Stimulated activated CD8-positive, alpha-beta memory T cell treated with anti-CD3 and anti-CD28 coated beads, Interleukin-15, amount 100 ng/mL, for 4 hours (primary cell): ENCODE measurements around the gene OR52N1.

Experiments used
- DNase-seq, 2 donors: peaks; one replicate each; pipeline ENCODE4 v3.0.0-alpha.2; 2020; ENCODE audit warnings: low read depth in 2 of 2

The OR52N1 gene

DNA sequence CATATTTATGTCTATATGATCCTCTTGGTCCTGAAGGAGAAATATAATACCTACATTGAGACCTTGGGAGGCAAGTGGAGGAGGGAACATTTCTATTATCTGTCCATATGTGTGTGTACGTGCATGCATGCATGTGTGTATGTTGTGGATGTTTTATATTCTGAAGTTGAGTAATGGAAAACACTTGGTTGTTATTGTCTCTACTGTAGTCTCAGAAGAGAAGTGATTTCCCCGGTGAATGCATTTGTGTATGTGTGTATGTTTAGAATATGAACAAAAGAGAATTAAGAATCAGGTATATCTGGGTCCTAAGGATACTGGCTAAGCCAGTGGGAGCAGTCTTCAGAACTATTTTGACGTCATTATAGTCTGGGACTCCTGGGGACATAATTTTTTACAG lies at the start of gene OR52N1:
Gene OR52N1 (minus strand): TSS at position 101 of the 400 bp plus-strand sequence. CDS start 2,449 bp downstream, outside the sequence.
- DNase-seq = no peak

DNA sequence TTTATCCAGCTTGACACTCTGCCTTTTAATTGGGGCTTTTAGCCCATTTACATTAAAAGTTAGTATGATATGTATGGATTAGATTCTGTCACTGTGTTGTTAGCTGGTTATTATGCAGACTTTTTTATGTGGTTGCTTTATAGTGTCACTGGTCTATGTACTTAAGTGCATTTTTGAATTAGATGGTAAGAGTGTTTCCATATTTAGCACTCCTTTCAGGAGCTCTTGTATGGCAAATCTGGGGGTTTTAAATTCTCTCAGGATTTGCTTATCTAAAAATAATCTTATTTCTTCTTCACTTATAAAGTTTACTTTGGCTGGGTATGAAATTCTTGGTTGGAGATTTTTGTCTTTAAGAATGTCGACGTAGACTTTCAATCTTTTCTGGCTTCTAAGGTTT lies 46.6 kb upstream of the OR52N1 start:
- DNase-seq = no peak

DNA sequence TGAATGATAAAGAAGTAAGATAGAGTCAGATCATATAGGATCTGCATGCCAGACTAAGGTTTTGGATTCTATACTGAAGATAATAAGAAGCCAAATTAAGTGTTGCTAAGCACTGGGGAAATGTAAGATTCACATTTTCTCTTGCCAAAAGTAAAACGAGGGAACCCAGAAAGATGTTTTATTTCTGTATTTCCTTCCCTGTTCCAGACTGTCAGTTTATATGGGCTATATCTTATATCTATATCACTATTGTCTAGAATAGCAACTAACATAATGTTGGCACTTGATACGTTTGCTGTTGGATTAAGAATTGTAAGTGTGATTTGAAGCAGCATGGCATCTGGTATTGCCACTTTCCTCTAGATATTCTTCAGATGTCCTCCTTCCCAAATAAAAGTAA lies 42.4 kb upstream of the OR52N1 start:
- no peak for DNase-seq

DNA sequence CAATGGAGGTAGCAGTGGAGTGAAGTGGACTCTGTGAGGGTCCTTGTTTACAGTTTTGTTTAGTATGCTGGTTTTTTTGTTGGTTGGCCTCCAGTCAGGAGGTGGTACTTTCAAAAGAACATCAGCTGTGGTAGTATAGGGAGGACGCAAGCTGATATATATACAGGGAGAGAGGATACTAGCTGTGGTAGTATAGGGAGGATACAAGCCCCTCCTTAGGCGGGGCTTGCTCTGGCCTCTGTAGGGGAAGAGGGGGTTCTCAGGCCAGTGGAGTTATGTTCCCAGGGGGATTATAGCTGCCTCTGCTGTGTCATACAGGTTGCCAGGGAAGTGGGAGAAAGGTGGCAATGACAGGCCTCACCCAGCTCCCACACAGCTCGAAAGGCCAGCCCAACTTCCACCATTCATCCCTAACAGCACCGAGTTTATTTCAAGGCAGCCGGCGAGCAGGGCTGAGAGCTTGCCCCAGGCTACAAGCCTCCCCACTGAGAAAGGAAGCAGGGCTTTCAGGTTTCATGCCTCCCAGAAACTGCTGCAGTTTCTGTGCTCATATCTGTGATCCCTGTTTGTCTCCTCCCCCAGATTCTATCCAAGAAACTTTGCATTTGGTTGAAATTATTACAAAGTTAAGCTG lies 40.2 kb upstream of the OR52N1 start:
- no peak for DNase-seq

DNA sequence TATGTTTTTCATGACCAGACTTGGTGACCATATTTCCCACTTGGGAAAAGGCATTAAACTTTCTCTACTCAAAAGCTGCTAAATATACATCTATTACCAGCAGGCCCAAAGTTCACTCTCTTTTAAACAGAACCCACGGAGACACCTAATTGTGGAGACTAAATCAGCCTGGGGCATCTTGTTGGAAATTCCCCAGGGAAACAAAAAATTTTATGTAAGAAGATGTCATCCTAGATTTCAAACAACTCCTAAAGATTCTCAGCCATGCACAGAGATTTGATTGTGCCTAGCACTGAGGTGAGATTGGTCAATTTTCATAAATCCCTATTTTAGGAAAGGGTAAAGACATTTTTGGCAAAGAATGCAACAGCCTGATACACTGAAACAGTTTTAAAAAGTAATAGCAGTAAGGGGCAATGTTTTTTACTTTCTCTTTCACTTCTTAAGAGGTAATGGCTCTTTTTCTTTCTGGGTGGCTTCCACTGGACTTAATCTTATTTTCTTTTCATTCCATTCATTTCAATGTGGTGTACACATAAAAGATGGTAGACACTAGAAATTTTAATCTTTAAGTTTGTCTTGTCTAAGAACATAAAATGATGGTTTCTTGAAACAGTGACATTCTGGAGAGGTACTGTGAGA lies 27.3 kb upstream of the OR52N1 start:
- DNase-seq = no peak

DNA sequence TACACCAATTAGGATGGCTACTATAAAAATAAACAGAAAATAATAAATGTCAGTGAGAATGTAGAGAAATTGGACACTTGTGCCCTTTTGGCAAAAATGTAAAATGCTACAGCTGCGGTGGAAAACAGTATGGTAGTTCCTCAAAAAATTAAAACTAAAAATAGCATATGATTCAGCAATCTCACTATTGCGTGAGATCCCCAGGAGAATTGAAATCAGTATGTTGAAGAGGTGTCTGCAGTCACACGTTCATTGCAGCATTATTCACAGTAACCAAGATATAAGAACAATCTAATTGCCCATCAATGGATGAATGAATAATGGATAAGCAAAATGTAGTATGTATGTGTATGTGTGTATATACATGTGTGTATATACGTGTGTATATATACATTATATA lies 24.5 kb upstream of the OR52N1 start:
- DNase-seq = no peak

DNA sequence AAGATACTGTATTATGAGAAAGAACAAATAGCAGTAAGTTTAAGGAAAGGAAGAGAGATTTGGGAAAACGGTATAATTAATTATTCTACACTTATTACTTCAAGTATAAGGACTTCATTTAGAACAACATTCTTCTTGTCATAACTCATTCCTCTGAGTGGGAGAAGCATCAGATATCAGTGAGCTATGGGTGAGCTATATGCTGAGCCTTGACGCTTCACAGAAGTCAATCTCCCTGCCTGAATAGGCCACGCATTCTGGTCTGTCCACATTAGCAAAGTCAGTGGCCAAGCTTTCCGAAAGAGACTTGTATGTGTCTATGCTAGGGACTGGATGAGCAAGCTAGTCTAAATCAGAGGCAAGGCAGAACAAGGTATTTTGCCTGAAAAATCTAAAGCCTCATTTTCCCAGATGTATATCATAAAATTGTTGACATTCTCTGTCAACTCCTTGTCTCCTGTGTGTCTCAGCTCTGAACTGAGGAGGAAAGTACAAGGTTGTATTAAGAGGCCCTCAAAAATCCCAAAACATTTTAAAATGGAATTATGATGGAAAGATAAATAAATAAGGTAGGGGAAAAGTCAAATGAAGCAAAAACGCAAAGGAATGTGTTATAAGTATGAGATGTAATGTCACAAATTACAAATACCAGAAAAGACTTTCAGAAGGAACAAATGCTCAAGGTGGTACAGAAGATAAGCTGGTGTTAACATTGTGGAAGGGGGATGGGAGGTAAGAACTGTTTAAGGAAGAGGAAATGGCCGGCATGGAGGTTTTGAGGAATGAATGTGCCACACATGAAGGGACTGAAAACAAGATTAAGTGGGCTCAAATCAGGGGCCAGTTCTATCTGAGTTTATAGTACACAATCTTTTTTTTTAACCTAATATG lies 19.1 kb upstream of the OR52N1 start:
- no peak for DNase-seq

DNA sequence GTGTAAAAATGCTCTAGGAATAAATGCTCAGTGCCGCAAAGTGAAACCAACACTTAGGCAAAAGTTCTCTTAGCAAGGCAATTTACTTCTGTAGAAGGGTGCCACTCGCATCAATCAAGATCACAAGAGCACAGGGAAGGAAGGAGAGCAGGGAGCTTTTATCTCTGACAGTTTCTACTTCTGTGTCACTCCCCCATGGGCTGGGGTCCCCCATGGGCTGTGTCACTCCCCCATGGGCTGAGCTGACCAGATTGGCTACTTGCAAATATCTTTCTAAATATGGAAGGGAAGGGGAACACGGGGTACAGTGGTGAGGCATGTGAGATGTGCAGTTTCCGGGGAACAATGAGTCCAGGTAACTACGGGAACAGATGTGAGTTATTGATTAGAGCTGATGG lies 18.1 kb upstream of the OR52N1 start:
- no peak for DNase-seq

DNA sequence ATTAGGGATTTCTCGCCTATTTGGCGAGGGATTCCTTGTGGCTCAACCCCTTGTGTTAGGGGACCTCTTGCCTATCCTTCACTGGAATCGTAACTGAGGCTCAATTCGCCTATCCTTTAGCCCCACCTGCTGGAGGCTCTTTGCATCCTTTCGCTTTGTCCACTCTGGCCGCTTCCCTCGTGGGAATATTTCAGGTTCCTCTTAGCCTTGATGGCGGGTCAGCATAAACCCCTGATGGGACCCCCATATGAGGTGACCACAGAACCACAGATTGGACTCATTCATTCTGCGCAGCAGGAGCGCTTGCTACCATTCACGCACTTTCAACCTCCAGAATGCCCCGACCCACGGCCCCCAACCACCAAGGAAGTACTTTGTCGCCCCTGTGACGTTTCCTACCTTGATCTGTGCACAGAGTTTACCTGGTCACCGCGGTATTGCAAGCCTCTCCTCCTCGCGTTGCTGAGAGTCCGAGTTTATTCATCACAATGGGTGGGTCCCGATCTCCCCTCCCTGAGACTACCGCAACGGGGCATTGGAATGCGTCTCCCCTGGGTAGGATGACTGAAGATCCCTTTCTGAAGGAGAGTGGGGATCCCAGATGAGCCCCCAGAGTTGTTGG lies 17.5 kb upstream of the OR52N1 start, which contains the start of gene OR52N2:
Gene OR52N2 (plus strand): TSS at position 425 of the 622 bp plus-strand sequence. CDS start 11,412 bp downstream, outside the sequence.
- peak; percentile 24 to 39 for DNase-seq

DNA sequence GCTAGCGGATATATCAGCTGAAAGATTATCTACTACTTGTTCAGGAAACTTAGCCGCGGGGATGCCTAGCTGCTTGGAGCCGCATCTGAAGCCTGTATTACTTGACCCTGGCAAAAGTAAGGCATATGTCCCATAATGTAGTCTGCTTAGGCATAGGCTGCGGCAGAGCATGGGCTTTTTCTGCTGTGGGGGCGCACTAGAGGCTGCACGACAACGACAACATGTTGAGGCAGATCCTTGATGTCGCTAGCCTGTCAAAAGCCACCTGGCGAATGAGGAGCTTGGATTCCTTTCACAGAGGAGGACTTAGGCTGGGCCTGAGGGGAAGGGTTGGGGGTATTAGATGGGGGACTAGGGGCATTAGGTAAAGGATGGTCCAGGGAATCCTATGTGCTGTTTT lies 16.5 kb upstream of the OR52N1 start:
- DNase-seq = no peak

DNA sequence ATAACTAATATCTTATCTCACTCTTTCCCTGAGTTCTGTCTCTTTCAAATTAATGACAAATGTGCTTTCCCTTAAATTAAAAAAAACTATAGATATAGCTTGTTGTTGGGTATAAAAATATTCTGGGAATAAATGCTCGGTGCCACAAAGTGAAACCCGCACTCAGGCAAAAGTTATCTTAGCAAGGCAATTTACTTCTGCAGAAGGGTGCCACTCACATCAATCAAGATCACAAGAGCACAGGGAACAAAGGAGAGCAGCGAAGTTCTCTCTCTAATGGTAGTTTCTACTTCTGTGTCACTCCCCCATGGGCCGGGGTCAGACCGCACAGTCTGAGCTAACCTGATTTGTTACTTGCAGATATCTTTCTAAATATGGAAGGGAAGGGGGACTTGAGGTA lies 12.9 kb upstream of the OR52N1 start:
- no peak for DNase-seq

DNA sequence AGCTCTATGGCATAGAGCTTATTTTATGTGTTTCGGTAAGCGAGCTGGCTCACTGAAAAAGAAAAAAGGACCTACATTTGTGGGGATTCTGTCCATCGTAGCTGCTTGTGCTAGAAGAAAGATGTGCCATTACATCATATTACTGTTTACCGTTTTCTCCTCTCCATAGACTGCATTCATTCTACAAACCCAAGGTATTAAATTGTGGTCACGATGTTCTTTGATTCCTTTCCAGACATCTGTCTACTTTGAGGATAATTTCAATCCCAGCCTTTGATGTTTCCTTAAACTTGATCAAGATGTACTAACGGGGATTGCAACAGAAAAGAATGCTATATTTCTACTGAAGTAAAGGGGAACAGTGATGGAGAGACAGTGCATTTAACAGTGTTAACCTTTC lies 5.5 kb upstream of the OR52N1 start:
- DNase-seq = no peak

DNA sequence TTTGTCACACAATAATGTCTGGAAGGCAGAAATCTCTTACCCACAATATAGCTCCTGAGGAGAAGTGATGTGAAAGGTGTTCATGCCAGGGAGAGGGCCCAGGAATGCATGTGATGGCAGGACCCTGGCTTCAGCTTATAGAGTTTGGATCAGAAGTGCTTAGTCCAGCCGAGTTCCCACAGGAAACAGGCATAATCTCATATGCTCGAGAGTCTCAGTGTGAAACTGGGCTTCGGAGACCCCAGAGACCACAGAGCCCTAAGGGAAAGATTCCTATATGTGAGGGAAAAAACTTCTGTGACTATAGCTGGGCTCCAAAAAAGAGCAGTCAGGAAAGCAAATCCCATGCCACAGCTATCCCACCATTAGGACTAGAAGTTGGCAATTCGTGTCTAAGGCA lies 7.8 kb downstream of the OR52N1 start, which contains the start of gene OR52N5:
Gene OR52N5 (minus strand): TSS at position 101 of the 400 bp plus-strand sequence. CDS start 4,721 bp downstream, outside the sequence.
- no peak for DNase-seq

DNA sequence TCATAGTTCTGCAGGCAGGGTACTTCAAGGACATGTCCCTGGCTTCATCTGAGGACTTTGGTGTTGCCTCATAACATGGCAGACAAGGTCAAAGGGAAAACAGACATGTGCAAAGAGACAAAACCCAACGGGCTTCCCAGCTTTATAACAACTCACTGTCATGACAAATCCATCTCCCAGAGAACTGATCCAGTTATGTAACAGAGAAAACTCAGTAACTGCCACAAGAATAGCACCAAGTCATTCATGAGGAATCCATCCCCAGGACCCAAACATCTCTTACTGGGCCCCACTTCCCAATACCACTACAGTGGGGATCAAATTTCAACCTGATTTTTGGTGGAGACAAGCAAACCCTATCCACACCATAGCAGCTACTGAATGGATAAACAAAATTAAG lies 24.0 kb downstream of the OR52N1 start:
- no peak for DNase-seq

DNA sequence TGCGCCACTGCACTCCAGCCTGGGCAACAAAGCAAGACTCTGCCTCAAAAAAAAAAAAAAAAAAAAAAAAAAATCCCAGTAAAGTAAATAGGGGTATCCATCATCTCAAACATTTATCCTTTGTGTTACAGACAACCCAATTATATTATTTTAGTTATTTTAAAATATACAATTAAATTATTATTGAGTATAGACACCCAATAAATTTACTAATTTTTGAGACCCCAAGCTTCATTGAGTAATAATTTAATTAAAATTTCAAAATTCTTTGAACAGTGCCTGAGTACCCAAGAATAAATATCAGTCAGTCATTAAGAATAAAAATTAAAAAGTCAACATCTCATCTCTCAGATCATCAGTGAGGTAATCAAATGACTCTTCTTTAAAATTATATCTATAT lies 37.1 kb downstream of the OR52N1 start, which contains the start of gene OR52N4:
Gene OR52N4 (plus strand): TSS at position 301 of the 400 bp plus-strand sequence. CDS start 498 bp downstream, outside the sequence.
- no peak for DNase-seq

DNA sequence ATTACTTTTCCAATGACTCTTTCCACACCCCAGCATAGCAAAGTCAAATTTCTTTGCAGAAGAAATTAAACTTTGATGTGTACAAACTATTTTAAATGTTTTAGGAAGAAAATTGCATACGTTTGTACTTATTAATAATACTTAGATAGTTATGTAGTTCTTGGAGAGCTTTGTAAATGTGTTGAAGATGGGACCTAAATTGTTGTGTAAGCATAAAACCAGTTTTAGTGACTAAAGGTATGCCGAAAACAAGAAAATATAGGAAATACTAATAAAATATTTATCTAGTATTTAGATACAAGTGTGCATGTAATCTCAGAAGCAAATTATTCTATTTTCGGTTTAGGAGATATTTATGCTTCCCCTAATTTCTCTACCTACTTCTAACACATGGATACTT lies 41.2 kb downstream of the OR52N1 start:
- no peak for DNase-seq

DNA sequence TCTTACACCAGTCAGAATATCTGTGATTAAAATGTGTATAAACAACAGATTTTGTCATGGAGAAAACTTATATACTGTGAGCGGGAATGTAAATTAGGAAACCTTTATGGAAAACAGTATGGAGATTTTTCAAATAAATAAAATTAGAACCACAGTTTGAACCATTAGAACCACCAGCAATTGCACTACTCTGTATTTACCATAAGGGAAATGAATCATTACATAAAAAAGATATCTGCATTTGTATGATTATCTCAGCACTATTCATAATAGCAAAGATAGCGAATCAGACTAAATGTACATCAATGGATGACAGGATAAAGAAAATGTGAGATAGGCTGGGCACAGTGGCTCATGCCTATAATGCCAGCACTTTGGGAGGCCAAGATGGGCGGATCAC lies 44.5 kb downstream of the OR52N1 start:
- no peak for DNase-seq

DNA sequence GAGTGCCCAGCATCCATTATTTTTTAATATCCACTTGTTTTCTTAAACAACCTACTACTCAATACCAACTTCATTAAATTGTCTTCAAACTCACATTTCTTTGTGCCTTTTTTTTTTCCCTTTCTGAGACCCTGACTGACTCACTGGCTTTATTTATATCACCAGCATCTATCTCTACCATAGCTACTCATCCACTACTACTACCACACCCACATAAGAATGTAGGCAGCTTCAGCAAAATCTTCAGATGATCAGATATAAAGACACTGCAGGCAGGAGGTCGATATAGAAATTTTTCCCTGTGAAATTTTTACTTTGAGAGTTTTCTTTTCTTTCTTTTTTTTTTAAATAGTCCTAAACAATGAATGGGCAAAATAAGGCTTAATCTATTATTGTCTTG lies 52.6 kb downstream of the OR52N1 start:
- DNase-seq = no peak

DNA sequence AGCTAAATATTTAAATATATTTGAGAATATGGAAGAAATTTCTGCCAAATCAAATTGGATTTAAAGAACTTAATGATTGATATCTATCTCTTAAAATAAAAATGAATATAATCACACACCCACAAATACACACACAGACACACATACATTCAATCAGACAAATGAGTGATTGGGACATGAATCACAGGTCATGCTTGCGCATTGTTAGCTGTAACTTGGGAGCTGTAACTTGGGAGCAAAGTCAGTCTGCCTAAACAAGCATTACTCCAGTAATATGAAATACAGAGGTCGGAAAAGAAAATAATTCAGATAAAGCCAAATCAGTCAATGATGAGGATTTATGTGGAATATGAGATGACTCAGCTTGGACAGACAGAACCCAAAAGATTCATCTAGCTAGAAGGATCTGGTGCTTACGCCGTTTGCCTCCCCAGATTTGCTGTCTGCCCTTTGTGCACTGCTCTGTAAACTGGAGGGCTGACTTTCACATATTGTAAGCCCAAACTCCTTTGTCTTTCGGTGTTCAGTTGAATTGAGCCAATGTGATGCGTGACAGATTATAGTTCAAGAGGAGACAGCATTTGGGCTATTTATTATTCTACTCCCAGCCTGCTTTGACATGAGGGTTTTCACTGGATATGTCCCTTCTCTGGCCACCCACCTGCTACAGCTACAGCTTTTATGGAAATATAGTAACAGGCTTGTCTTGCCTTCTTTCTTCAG lies 53.2 kb downstream of the OR52N1 start:
- no peak for DNase-seq

DNA sequence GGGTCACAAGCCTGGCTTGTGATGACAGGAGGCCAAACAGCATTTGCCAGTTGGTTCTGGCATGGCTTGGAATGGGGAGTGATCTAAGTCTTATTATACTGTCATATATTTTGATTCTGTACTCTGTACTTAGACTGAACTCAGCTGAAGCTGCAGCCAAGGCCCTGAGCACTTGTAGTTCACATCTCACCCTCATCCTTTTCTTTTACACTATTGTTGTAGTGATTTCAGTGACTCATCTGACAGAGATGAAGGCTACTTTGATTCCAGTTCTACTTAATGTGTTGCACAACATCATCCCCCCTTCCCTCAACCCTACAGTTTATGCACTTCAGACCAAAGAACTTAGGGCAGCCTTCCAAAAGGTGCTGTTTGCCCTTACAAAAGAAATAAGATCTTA lies 54.0 kb downstream of the OR52N1 start:
- no peak for DNase-seq
